ENCODE measurements around the gene PIGK.

Gene PIGK

DNA sequence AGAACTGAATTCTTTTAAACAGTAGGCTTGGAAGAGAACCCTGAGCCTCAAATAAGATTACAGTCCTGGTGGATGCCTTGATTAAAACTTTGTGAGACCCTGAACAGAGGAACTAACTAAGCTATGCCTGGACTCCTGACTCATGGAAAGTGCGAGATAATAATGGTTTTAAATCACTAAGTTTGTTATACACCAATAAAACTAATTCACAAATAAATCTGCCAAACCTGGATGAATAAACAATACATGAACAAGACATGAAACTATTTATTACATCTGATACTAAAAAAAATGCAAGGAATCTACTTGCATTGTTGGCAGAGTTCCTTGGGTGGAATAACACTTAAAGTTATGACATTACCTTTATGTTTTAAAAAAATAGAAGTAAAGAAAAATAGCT, 118.4 kb downstream of the PIGK start:
- DNase-seq (ENCODE audit: low read depth, low spot score): peak; percentile 17

DNA sequence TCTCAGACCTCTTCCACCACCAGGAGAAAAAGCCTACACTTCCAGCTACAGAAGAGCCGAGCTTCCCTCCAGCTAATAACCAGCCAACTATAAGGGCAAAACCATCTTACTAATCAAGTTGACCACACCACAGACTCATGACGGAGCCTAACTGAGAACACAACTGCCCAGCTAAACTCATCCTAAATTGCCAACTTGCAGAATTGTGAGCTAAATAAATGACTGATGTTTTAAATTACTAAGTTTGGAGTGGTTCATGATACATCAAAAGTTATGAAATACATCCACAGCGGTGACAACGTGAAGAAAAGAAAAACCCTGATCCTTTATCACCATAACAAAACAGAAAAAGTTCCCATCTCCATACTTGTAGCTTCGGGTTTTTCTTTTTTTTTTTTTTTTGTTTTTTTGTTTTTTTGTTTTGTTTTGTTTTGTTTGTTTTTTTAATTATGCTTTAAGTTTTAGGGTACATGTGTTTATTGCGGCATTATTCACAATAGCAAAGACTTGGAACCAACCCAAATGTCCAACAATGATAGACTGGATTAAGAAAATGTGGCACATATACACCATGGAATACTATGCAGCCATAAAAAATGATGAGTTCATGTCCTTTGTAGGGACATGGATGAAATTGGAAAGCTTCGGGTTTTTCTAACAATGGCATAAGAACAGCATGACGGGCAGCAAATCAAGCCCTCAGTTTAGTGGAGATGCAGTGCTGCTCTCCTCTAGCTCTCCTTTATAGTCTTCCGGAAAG, 122.6 kb downstream of the PIGK start:
- no peak for DNase-seq (ENCODE audit: low read depth, low spot score)

DNA sequence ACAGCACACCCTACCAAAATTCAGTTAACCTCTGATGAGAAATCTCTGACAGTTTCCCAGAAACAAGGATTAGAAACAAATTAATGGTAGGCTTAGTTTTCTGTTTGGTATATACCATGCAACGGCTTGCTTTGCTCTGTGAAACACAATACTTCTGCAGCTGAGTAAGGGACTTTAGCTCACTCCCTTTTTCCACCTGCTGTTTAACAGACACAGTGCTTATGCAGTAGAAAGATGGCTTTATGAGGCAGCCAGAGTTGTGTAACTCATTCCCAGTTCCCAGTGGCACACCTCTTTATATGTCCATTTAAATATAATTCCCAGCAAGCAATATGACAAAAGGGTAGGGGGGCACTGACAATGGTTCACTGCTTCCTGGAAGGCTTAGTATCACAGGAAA, 124.0 kb downstream of the PIGK start:
- DNase-seq (ENCODE audit: low read depth, low spot score): no peak

DNA sequence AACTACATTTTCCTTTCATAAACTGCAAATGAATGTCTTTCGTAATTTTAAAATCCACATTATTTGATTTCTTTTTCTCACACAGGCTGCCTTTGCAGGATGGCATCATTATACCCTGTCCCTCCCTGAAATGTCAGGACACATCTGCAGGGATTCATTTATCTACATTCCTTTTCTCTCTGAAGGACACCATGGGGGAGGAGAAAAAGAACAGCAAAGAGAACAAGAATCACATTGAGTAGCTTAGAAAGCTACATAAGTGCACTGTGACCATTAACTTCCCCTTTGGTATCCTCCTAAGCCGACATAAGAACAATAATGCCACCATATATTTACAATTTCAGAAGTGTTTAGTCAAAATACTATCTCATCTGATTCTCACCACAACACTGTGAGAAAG, 129.5 kb downstream of the PIGK start:
- no peak for DNase-seq (ENCODE audit: low read depth, low spot score)

DNA sequence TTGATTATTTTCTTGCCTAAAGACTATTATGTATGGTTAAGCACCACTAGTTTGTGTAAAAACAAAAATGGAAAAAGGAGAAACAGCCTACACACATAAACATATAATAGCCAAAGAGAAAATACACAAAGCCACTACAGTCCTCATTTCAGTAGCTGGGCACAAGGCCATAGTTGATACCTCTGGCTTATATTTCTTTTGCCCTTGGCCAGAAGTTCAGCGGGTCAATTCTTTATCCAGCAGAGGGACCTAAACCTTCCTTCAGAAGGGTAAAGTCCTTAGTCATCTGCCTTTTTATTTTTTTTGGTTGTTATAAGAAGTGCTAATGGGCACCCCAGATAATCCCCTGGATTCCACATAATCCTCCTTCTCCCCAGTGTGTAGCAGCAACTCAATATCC, 134.1 kb downstream of the PIGK start:
- no peak for DNase-seq (ENCODE audit: low read depth, low spot score)

DNA sequence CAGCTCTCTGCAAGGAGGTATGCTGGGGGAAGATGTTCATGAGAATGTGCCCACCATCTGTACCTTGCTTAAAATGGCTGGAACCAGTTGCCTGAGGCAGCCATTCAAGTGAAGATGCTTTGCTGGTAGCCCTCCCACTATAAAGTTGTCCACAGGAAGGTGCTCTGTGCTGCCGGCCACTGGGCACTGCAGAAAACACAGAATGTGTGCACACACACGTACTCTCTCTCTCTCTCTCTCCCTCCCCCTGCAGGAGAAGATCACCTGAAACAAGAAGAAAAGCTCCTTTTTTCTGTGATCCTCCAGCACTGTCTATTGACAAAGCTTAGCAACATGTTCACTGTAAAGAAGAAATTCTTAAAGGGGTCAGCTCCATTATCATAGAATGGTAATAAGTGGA, 134.8 kb downstream of the PIGK start:
- no peak for DNase-seq (ENCODE audit: low read depth, low spot score)

DNA sequence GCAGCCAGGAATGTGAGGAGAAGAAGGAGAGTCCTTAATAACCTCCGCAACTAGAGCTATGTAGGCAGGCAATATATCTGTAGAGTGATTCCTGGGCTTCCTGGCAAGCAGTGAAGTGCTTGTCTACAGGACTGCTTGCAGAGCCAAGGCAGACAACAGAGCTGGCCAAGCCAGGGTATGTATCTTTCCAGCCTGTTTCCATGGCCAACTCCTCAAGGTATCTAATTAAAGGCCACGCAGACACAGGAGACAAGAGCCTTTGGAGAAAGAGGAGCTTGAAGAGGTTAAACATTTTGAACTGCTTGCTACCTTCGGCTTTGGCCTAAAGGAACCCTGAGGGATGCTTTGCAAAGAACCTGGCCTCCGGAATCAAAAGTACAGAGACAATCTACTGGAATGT, 137.4 kb downstream of the PIGK start:
- no peak for DNase-seq (ENCODE audit: low read depth, low spot score)

DNA sequence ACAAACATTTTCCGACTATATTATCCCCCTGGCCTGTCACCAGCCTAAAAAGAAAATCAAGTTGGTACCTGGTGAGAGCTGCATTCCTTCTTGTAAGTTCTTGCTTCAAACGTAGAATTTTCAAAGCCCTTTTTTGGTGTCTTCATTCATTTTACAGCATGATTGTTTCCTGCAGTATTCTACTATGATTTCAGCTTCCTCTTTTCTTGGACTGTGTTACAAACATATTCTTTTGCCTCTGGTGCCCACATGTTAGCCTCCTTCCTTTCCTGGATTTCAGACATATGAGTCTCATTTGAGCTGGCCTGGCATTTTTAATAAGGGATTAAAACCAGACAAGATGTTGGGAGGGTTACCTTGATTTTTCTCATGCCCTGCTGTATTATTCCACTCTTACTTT, 142.5 kb downstream of the PIGK start:
- DNase-seq (ENCODE audit: low read depth, low spot score): no peak

DNA sequence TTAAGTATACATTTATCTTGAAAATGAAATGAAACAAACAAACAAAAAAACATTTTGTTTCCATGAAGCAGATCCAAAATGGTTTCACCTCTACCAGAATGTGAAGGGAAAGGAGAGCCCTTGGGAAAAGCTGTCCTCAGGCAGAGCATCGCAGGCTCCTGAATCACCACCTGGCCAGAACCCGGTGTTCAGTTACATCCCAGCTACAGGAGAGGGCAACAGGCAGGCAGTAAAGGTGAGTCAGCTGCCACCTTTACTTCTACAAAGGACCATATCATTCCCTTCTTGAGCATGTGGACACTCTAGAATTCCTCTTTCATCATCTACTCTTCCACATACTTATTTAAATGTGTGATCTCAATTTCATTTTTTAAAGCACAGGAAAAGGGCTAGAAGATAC, 151.2 kb downstream of the PIGK start:
- DNase-seq (ENCODE audit: low read depth, low spot score): no peak

DNA sequence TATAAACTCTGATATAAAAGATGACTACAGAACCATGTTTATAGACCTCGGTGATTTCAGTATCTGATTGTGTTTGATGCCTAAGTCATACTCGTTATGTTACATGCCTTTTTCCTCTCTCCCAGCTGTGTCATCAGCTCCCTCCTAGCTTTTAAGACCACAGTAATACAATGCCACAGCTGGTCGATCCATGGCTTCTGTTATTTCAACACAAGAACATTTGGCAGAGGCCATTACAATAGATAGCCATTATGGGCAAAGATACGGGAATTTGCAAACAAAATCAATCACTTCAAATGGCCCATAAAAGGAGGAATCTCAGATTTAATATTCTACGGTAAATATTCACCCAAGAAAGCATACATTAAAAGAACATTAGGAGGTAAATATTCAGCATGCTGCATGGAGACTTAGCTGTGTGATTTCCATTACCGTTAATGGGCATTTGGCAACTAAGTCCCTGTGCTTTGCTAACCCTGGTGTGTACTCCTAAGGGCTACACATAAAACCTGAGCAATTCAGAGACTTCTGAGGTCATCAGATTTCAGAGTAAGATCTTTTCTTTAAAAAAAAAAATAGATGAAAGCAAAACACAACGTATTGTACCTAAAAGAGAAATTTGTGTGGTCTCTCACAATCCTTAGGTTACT, 153.4 kb downstream of the PIGK start:
- DNase-seq (ENCODE audit: low read depth, low spot score): no peak

DNA sequence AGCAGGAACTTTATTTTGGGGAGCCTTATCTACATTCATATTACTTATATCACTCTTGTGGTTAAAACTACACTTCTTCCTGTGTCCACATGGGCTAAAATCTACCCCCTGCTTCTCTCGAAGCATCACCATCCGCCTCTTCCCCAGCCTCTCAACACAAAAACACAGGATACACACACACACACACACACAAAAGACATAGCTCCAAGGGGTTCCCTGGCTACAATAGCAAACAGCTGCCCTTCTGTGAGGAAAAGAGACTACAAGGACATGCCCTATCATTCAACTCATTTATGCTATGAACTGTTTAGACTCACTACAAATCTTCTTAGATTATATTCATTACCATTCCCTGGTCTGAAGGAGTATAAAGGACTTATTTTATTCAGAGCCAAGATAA, 155.0 kb downstream of the PIGK start:
- DNase-seq (ENCODE audit: low read depth, low spot score): no peak

DNA sequence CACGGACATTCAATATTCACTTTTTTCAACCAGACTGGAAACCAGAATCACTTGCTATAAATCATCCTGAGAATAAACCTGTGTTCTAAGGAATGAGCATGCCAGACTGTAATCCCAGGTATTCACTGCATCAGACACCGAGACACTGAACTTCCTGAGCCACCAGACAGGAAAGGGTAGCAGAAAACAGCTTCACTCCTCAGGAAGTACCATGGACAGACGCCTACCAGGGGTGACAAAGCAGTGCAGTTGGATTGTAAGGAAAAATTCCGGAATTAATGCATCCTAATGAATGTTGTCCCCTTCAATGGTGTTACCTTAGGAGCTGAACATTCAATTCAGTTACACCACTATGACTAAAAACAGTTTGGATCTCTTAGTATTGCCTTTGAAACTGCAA, 156.1 kb downstream of the PIGK start:
- DNase-seq (ENCODE audit: low read depth, low spot score): peak; percentile 31

DNA sequence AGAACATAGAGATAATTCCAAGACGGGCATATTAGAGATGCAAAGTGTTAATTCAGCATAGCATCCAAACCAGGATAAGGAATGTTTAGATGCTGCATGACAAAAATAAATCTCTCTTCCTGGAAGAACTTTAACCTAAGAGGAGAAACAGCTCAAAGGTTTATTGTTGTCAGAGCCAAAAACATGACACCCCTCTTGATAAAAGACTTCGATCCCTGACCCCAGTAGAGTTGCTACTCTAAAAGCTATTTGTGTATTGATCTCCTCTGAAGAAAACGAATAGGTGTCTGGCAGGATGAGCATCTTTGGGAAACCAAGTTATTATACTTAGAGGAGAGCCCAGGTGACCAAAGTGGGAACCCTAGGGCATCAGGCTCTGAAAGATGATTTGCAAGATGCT, 158.1 kb downstream of the PIGK start:
- no peak for DNase-seq (ENCODE audit: low read depth, low spot score)

DNA sequence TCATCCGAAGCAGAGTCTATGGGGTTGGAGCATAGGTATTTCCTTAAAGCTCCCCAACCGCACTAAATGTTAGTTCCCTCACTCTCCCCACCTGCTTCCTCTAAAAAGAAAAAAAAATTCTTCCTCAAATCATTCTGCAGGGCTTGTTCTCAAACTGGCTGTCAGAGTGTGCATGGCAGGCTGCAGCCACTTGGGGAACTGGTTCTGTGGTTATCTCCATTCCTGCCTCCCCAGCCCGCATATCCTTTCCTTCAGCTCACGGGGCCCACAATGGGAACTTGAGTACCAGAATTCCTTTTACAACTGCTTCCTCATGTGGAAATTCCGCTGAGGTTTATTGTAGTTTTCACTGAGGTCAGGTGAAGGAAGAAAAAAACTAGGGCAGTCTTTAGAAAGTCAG, 159.2 kb downstream of the PIGK start:
- DNase-seq (ENCODE audit: low read depth, low spot score): no peak

DNA sequence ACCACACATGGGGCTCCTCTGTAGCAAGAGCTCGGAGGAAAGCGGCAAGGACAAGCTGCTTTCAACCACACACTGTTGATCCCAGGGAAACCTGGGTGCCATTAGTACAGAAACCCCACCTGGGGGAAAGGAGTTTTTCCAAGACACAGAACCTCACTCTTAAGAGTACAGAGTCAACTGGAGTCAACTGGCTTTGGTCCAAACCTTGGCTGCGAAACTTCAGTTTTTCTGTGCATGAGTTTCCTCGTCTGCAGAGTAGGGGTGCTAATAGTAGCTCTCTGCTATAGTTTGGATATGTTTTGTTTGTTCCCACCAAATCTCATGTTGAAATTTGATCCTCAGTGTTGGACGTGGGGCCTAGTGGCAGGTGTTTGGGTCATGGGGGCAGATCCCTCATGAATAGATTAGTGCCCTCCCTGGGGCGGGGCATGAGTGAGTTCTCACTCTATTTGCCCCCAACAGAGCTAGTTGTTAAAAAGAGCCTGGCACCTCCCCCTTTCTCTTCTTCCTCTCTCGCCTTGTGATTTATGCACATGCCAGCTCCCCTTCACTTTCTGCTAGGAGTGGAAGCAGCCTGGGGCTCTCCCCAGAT, 161.1 kb downstream of the PIGK start:
- no peak for DNase-seq (ENCODE audit: low read depth, low spot score)

DNA sequence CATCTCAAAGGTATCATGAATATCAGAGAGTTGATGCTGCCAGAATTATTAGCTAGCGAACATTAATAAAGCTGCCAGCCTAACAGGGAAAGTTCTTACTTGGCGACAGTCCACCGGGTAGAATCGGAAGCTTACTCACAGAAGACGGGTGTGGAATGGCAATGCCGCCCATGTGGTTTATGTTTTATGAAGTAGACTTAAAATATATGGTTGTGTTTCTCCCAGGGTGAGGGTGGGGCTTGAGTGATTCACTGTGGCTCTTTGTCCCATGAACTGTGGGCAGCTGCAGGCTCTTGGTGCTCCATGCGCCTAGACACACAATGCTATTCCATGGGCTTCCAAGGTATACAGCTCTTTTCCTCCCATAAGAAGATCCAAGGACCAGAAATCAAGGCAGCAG, 162.7 kb downstream of the PIGK start:
- DNase-seq (ENCODE audit: low read depth, low spot score): no peak

DNA sequence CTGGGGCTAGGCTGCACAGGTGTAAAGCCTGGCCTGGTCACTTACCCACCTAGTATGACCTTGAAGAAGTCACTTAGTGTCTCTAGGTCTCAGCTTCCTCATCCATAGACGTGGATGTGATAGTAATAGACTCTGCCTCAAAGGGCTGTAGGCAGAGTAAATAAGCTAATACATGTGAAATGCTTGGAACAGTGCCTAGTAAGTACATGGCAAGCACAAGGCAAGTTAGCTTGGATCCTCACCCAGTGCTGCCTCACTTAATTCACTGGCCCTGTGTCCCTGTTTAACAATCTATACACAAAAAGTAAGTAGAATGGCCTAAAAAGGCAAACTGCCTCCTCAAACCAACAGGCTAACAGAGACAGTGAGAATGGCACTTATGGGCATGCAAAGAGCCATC, 167.8 kb downstream of the PIGK start:
- DNase-seq (ENCODE audit: low read depth, low spot score): no peak

DNA sequence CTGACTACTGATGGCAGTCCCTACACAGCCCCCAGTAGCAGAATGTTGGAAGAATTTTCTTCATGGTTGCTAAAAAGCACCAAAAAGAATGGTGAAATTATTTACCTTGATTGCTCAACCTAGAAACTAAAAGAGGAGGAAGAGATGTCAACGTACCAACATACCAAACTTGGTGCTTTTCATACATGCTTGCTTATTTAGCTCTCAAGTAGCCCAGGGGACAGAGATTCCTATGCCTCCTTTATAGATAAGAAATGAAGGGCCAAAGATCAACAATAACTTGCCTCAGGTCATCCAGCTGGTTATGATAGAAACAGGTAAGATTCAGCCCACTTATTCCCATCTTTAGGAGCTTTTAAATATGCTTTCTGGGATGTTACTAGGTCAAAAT, 170.6 kb downstream of the PIGK start:
- DNase-seq (ENCODE audit: low read depth, low spot score): no peak

DNA sequence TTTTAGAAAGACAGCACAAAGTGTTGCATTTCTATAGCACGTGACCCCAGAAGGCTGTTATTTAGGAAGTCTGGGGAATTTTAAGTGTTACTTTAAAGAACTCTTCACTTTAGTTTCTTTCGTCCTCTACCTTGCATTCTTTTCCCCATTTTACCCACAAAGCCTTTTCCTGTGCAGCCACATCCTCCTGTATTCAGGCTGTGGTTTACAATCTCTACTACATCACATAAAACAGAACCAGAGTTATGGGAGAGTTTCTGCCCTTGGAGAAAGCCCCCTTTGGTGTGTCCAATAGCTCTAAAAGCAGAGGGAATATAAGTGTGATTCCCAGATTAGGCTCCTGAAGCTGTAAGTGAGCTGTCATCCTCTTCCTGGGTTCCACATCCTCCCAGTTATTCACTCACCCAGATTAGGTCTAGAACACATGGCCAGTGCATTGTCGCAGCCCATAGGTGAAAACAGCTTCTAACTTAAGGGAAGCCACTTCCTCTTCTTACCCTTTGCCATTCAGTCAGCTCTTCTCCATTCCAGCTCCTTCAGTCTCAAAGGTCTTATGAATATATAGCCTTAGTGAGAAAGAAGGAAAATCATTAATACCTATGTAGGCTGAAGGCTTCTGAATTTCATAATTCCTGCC, 171.1 kb downstream of the PIGK start:
- peak; percentile 17 for DNase-seq (ENCODE audit: low read depth, low spot score)

DNA sequence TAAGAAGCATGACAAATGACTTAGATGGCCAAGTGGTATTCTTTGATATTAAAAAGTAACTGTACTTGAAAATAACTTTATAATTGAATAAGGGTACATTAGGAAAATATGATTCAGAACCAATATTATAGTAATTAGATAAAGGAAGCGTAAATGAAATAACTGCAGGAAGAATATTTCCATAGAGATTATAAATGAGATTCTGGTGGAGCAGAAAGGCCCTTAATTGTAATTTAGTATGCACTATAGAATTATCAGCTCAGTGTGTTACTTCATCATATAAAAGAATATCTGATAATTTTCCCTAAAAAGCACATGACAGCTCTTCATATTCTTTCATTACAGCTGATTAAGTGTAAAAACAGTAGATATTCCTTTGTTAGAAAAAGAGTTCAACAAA, 171.7 kb downstream of the PIGK start:
- no peak for DNase-seq (ENCODE audit: low read depth, low spot score)

DNA sequence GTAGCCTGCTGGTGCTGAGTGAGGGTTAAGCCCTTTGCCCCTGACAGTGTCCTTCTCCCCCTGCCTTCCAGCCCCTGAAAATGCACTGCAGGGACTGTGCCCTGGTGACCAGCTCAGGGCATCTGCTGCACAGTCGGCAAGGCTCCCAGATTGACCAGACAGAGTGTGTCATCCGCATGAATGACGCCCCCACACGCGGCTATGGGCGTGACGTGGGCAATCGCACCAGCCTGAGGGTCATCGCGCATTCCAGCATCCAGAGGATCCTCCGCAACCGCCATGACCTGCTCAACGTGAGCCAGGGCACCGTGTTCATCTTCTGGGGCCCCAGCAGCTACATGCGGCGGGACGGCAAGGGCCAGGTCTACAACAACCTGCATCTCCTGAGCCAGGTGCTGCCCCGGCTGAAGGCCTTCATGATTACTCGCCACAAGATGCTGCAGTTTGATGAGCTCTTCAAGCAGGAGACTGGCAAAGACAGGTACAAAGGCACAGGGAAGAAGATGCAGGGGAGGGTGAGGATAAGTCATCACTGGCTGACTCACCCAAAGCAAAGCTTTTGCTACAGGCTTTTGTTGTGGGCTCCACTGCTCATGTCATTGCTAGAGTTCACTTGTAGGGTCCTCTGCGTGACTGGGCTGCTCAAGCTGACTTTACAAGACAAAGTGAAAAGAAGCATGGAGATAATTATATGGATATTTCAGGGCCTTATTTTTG, 174.9 kb downstream of the PIGK start:
- peak; percentile 10 for DNase-seq (ENCODE audit: low read depth, low spot score)

DNA sequence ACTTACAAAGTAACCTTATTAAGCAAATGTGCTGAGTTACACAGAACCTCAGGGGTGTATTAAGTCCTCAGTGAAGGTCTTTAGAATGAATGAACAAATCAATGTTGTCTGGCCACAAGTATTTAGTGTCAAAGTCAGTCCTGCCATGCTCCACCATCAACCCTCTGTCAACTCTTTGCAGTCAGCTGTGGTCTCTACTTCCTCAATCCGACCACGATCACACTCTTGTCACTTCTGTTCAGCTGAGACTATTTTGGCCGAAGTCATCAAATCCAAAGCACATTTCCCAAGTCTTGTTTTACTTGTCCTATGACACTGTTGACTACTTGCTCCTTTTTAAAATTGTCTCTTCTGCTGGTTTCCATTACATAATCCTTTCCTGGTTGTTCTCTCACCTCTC, 178.4 kb downstream of the PIGK start:
- DNase-seq (ENCODE audit: low read depth, low spot score): no peak
